Liver (tissue), 9 donors: ENCODE measurements around the gene NRIP1. TPM values are rescaled to one million over a fixed set of nuclear protein-coding genes. Genes with fewer than 3 reads are reported as not detected.

Source experiments
- DNase-seq: peaks from one replicate; pipeline ENCODE4 v3.0.0-alpha.2; 2017; ENCODE audit warnings: low spot score
- H3K27ac ChIP-seq, 2 donors: one replicate each; pipeline ENCODE4 v1.7.0; 2013; ENCODE audit warnings: inconsistent platforms in 2 of 2, low read length in 2 of 2, control low read depth in 1 of 2, low read depth in 1 of 2, mild to moderate bottlenecking in 1 of 2
- H3K27me3 ChIP-seq, 4 donors: one replicate each; pipeline versions ENCODE4 v1.6.1 to v1.7.0; 2013; ENCODE audit warnings: low read length in 3 of 4, inconsistent platforms in 1 of 4, mild to moderate bottlenecking in 1 of 4, moderate library complexity in 1 of 4; ENCODE audit not compliant: control insufficient read depth in 4 of 4, insufficient read depth in 4 of 4
- H3K36me3 ChIP-seq, 4 donors: one replicate each; pipeline versions ENCODE4 v1.6.1 to v1.7.0; 2013; ENCODE audit warnings: low read length in 3 of 4, mild to moderate bottlenecking in 3 of 4, low read depth in 1 of 4, moderate library complexity in 1 of 4; ENCODE audit not compliant: control insufficient read depth in 4 of 4, insufficient read depth in 3 of 4
- H3K4me1 ChIP-seq, 4 donors: one replicate each; pipeline versions ENCODE4 v1.6.1 to v1.7.0; 2013; ENCODE audit warnings: low read length in 3 of 4, mild to moderate bottlenecking in 3 of 4, moderate library complexity in 1 of 4; ENCODE audit not compliant: control insufficient read depth in 4 of 4, insufficient read depth in 4 of 4
- H3K4me3 ChIP-seq, 3 donors: one replicate each; pipeline versions ENCODE4 v1.6.1 to v1.7.0; 2013; ENCODE audit warnings: low read length in 3 of 3, control low read depth in 1 of 3, low read depth in 1 of 3, mild to moderate bottlenecking in 1 of 3
- H3K9ac ChIP-seq, 2 donors: one replicate each; pipeline ENCODE4 v1.7.0; 2013; ENCODE audit warnings: low read length in 2 of 2, mild to moderate bottlenecking in 2 of 2, moderate library complexity in 2 of 2, control low read depth in 1 of 2, low read depth in 1 of 2
- H3K9me3 ChIP-seq, 4 donors: one replicate each; pipeline versions ENCODE4 v1.6.1 to v1.7.0; 2013; ENCODE audit warnings: low read length in 3 of 4; ENCODE audit not compliant: control insufficient read depth in 4 of 4
- CTCF ChIP-seq: fragments of 150-350 bp; IDR thresholded peaks from 2 replicates; pipeline ENCODE4 v1.5.1; 2017; ENCODE audit warnings: improper control_type of control experiment, low read depth, low read length; ENCODE audit not compliant: missing input control
- EGR1 ChIP-seq, 2 donors: IDR thresholded peaks; 2 replicates each; pipeline ENCODE4 v1.6.1; 2016 to 2018; ENCODE audit warnings: antibody characterized with exemption in 2 of 2, low read depth in 2 of 2
- FOXA1 ChIP-seq: IDR thresholded peaks from 2 replicates; pipeline ENCODE4 v1.6.1; 2016; ENCODE audit warnings: antibody characterized with exemption
- FOXA2 ChIP-seq: IDR thresholded peaks from 2 replicates; pipeline ENCODE4 v1.6.1; 2016; ENCODE audit warnings: antibody characterized with exemption
- GABPA ChIP-seq, 2 donors: IDR thresholded peaks in 1 of 2; conservative IDR thresholded peaks in 1 of 2; 2 replicates each; pipeline ENCODE4 v1.6.1; 2016; ENCODE audit warnings: antibody characterized with exemption in 2 of 2, mild to moderate bottlenecking in 1 of 2, moderate library complexity in 1 of 2
- HNF4A ChIP-seq, 2 donors: conservative IDR thresholded peaks; 2 replicates each; pipeline ENCODE4 v1.6.1; 2016; ENCODE audit warnings: antibody characterized with exemption in 2 of 2, mild to moderate bottlenecking in 2 of 2
- HNF4G ChIP-seq: IDR thresholded peaks from 2 replicates; pipeline ENCODE4 v1.6.1; 2016; ENCODE audit warnings: antibody characterized with exemption
- RAD21 ChIP-seq, 2 donors: IDR thresholded peaks; 2 replicates each; pipeline ENCODE4 v1.6.1; 2016; ENCODE audit warnings: antibody characterized with exemption in 2 of 2, mild to moderate bottlenecking in 2 of 2
- REST ChIP-seq: IDR thresholded peaks from 2 replicates; pipeline ENCODE4 v1.6.1; 2016; ENCODE audit warnings: antibody characterized with exemption, mild to moderate bottlenecking
- SP1 ChIP-seq: IDR thresholded peaks from 2 replicates; pipeline ENCODE4 v1.6.1; 2018; ENCODE audit warnings: antibody characterized with exemption, mild to moderate bottlenecking
- TAF1 ChIP-seq: conservative IDR thresholded peaks from 2 replicates; pipeline ENCODE4 v1.6.1; 2016; ENCODE audit warnings: antibody characterized with exemption, mild to moderate bottlenecking
- YY1 ChIP-seq: IDR thresholded peaks from 2 replicates; pipeline ENCODE4 v1.6.1; 2016; ENCODE audit warnings: antibody characterized with exemption, mild to moderate bottlenecking
- WGBS: extraction: QIAGEN DNeasy Blood & Tissue Kit; methylation state at CpG from one replicate; pipeline ENCODE4 v1.1.7; 2013; 5-methylcytosine and 5-hydroxymethylcytosine counted together
- polyA plus RNA-seq, 2 donors: library from polyadenylated mRNA; stranded (reverse) in 1 of 2; unstranded in 1 of 2; fragments of 200-250 nt in 1 of 2; fragments of >200 nt in 1 of 2; fragmentation: Nextera tagmentation in 1 of 2; extraction: Ambion mirVana in 1 of 2; gene quantifications; one replicate each; pipeline versions ENCODE4 v1.2.1 to v1.2.3, GENCODE V29; 2013 to 2015
- total RNA-seq, 2 donors: library from RNA; depleted of rRNA; stranded (reverse); fragments of >200 nt; gene quantifications; one replicate each; pipeline ENCODE4 v1.2.3, GENCODE V29; 2014
- TF ChIP-seq, protein P1 (sequence below): IDR thresholded peaks from 2 replicates; pipeline ENCODE4 v1.6.1; 2016; ENCODE audit warnings: antibody characterized with exemption
- TF ChIP-seq, protein P2 (sequence below): IDR thresholded peaks from 2 replicates; pipeline ENCODE4 v1.6.1; 2016; ENCODE audit warnings: antibody characterized with exemption
- TF ChIP-seq, protein P3 (sequence below): IDR thresholded peaks from 2 replicates; pipeline ENCODE4 v1.6.1; 2016; ENCODE audit warnings: antibody characterized with exemption
- donor health status: healthy.
- donor health status: healthy.
- donor health status: healthy.
- donor health status: healthy.
- donor health status: healthy.

Gene NRIP1
- total and polyA plus RNA-seq, 4 donors: 3.8 to 28.4 (median 12.6) TPM

GRCh38 chr21:15060543-15061175, 4.1 kb downstream of the NRIP1 start:
- H3K4me1 ChIP-seq: peaks cover 6 to 58% (median 28%) of the 10 kb centered on the region in 4 donors
- H3K27ac ChIP-seq: no peak overlapping the region

More at GRCh38 chr21:15060543-15061175, 4.1 kb downstream of the NRIP1 start:
- Histone ChIP-seq H3K36me3 (no peaks in the 10 kb centered on the region), H3K4me3 (no peak overlapping the region), H3K27me3 (no peaks in the 10 kb centered on the region), H3K9ac (no peak overlapping the region), H3K9me3 (no peaks in the 10 kb centered on the region)
- TF ChIP-seq, protein P1, sequence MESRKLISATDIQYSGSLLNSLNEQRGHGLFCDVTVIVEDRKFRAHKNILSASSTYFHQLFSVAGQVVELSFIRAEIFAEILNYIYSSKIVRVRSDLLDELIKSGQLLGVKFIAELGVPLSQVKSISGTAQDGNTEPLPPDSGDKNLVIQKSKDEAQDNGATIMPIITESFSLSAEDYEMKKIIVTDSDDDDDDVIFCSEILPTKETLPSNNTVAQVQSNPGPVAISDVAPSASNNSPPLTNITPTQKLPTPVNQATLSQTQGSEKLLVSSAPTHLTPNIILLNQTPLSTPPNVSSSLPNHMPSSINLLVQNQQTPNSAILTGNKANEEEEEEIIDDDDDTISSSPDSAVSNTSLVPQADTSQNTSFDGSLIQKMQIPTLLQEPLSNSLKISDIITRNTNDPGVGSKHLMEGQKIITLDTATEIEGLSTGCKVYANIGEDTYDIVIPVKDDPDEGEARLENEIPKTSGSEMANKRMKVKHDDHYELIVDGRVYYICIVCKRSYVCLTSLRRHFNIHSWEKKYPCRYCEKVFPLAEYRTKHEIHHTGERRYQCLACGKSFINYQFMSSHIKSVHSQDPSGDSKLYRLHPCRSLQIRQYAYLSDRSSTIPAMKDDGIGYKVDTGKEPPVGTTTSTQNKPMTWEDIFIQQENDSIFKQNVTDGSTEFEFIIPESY: no peak
- TF ChIP-seq YY1 (no peak), FOXA1 (no peak), REST (no peak), SP1 (no peak), GABPA (IDR thresholded peaks at IDR 0.05 in 1 of 2, conservative IDR thresholded peaks at IDR 0.05 in 1 of 2) (no peak), HNF4A (conservative IDR thresholded peaks at IDR 0.05) (no peak), EGR1 (IDR thresholded peaks at IDR 0.05; ENCODE audit: low read depth in 2 of 2) (no peak), TAF1 (no peak), HNF4G (no peak), CTCF (no peak), RAD21 (IDR thresholded peaks at IDR 0.05) (no peak), FOXA2 (no peak)
- TF ChIP-seq, protein P2, sequence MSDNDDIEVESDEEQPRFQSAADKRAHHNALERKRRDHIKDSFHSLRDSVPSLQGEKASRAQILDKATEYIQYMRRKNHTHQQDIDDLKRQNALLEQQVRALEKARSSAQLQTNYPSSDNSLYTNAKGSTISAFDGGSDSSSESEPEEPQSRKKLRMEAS: no peak
- TF ChIP-seq, protein P3, sequence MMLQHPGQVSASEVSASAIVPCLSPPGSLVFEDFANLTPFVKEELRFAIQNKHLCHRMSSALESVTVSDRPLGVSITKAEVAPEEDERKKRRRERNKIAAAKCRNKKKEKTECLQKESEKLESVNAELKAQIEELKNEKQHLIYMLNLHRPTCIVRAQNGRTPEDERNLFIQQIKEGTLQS: no peak
- DNase-seq: no peak
- 22% methylated on average over 2 of the region's 2 CpGs for WGBS
